Tibial nerve (tissue), 4 donors: ENCODE measurements around the gene LSR. TPM values are rescaled to one million over a fixed set of nuclear protein-coding genes. Genes with fewer than 3 reads are reported as not detected.

Experiments
- DNase-seq, 2 donors: peaks; one replicate each; pipeline ENCODE4 v3.0.0-alpha.2; 2019; ENCODE audit warnings: low spot score in 2 of 2
- H3K27ac ChIP-seq, 4 donors: fragments of 200-600 bp; sonication (generic) in 3 of 4; one replicate each; pipeline ENCODE4 v1.5.1; 2017 to 2019; ENCODE audit warnings: mild to moderate bottlenecking in 1 of 4
- H3K27me3 ChIP-seq, 2 donors: fragments of 200-600 bp; sonication (generic) in 1 of 2; one replicate each; pipeline versions ENCODE4 v1.5.1 to v1.6.0; 2017 to 2019
- H3K36me3 ChIP-seq, 3 donors: fragments of 200-600 bp; sonication (generic); one replicate each; pipeline ENCODE4 v1.5.1; 2018 to 2019
- H3K4me1 ChIP-seq, 4 donors: fragments of 200-600 bp; sonication (generic) in 3 of 4; one replicate each; pipeline ENCODE4 v1.5.1; 2017 to 2019
- H3K4me3 ChIP-seq, 4 donors: fragments of 200-600 bp; sonication (generic) in 3 of 4; one replicate each; pipeline ENCODE4 v1.5.1; 2017 to 2019; ENCODE audit warnings: mild to moderate bottlenecking in 1 of 4, moderate library complexity in 1 of 4
- H3K9me3 ChIP-seq, 4 donors: fragments of 200-600 bp; sonication (generic) in 3 of 4; one replicate each; pipeline ENCODE4 v1.5.1; 2017 to 2019
- EP300 ChIP-seq, 2 donors: sonication (generic); formaldehyde crosslinking; IDR thresholded peaks; one replicate each; pipeline ENCODE4 v1.6.1; 2017; ENCODE audit warnings: antibody characterized with exemption in 2 of 2, mild to moderate bottlenecking in 1 of 2
- POLR2A ChIP-seq, 2 donors: fragments of 450-650 bp; IDR thresholded peaks; one replicate each; pipeline ENCODE4 v1.6.1; 2017; ENCODE audit warnings: antibody characterized with exemption in 2 of 2, mild to moderate bottlenecking in 2 of 2, moderate library complexity in 2 of 2
- WGBS, 2 donors: methylation state at CpG; one replicate each; pipeline ENCODE4 v1.1.5; 2018; 5-methylcytosine and 5-hydroxymethylcytosine counted together
- total RNA-seq, 4 donors: library from RNA; depleted of rRNA; stranded (reverse); fragments of >200 nt; gene quantifications; one replicate each; pipeline ENCODE4 v1.1.0, GENCODE V29; 2016
- TF ChIP-seq, protein P1 (sequence below), 5 experiments: fragments of 200-600 bp in 3 of 5; fragments of 450-650 bp in 2 of 5; sonication (generic) in 3 of 5; IDR thresholded peaks; one replicate each; pipeline ENCODE4 v1.5.1; 2016 to 2019; ENCODE audit warnings: antibody characterized with exemption in 5 of 5, mild to moderate bottlenecking in 3 of 5, moderate library complexity in 2 of 5

The LSR gene
- total RNA-seq, 4 donors from 2014 or later: 3.1 to 34.9 (median 19.1) TPM

- Histone ChIP-seq H3K4me1 (peaks cover 0 to 68% (median 0%) of the 10 kb centered on the region in 4 donors), H3K4me3 (no peak overlapping the region), H3K27me3 (no peaks in the 10 kb centered on the region), H3K36me3 (peaks cover 0 to 82% (median 7%) of the 10 kb centered on the region in 3 donors), H3K9me3 (no peaks in the 10 kb centered on the region), H3K27ac (peak overlapping the region in 1 of 4 donors; percentile 8)
- DNase-seq: no peak
- WGBS, 2 donors: 88 to 90% methylated on average over 19 to 28 of the region's 28 CpGs
- TF ChIP-seq EP300 (IDR thresholded peaks at IDR 0.05): no peak
Observed at GRCh38 chr19:35276706-35277281, 28.0 kb downstream of the LSR start.

GRCh38 chr19:35278578-35279284 lies 29.9 kb downstream of the LSR start:
- Histone ChIP-seq H3K4me3 (no peak overlapping the region), H3K9me3 (no peaks in the 10 kb centered on the region), H3K4me1 (peaks cover 0 to 48% (median 2%) of the 10 kb centered on the region in 4 donors), H3K36me3 (peaks cover 0 to 63% (median 7%) of the 10 kb centered on the region in 3 donors), H3K27me3 (no peaks in the 10 kb centered on the region), H3K27ac (no peak overlapping the region)
- TF ChIP-seq, protein P1, sequence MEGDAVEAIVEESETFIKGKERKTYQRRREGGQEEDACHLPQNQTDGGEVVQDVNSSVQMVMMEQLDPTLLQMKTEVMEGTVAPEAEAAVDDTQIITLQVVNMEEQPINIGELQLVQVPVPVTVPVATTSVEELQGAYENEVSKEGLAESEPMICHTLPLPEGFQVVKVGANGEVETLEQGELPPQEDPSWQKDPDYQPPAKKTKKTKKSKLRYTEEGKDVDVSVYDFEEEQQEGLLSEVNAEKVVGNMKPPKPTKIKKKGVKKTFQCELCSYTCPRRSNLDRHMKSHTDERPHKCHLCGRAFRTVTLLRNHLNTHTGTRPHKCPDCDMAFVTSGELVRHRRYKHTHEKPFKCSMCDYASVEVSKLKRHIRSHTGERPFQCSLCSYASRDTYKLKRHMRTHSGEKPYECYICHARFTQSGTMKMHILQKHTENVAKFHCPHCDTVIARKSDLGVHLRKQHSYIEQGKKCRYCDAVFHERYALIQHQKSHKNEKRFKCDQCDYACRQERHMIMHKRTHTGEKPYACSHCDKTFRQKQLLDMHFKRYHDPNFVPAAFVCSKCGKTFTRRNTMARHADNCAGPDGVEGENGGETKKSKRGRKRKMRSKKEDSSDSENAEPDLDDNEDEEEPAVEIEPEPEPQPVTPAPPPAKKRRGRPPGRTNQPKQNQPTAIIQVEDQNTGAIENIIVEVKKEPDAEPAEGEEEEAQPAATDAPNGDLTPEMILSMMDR (IDR thresholded peaks at IDR 0.05): no peak
- TF ChIP-seq POLR2A (IDR thresholded peaks at IDR 0.05) (no peak), EP300 (IDR thresholded peaks at IDR 0.05) (no peak)
- no peak for DNase-seq
- 83 to 86% methylated on average over 41 to 45 of the region's 45 CpGs for WGBS, 2 donors

GRCh38 chr19:35279374-35279773 lies 30.6 kb downstream of the LSR start:
- H3K27me3 ChIP-seq: no peaks in the 10 kb centered on the region
- H3K9me3 ChIP-seq: no peaks in the 10 kb centered on the region
- H3K4me1 ChIP-seq: peaks cover 0 to 42% (median 2%) of the 10 kb centered on the region in 4 donors
- DNase-seq: no peak
- H3K36me3 ChIP-seq: peaks cover 0 to 56% (median 7%) of the 10 kb centered on the region in 3 donors
- TF ChIP-seq, protein P1 (IDR thresholded peaks at IDR 0.05): no peak
- TF ChIP-seq EP300 (IDR thresholded peaks at IDR 0.05) (no peak), POLR2A (IDR thresholded peaks at IDR 0.05) (no peak)
- no peak overlapping the region for H3K27ac ChIP-seq
- WGBS, 2 donors: 73 to 88% methylated on average over 11 of the region's 11 CpGs
- no peak overlapping the region for H3K4me3 ChIP-seq

GRCh38 chr19:35279985-35280821 lies 31.4 kb downstream of the LSR start:
- peaks cover 0 to 49% (median 7%) of the 10 kb centered on the region in 3 donors for H3K36me3 ChIP-seq

DNA sequence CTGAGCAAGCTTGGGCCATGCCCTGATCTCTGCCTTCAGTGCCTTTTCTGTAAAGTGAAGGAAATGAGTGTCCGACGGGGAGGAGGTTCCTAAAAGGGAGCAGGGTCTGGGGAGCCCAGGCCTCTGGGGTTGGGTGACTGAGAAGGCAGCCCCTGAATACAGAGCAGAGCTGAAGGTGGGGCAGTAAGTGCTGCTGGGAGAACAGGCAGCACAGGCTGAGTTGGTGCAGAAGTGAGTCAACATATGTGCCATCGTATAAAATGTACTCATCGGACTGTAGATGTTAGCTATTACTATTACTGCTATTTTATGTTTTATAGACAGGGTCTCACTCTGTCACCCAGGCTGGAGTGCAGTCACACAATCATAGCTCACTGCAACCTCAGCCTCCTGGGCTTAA lies 32.5 kb downstream of the LSR start:
- H3K4me3 ChIP-seq: no peak overlapping the region
- DNase-seq: no peak
- no peak for TF ChIP-seq POLR2A (IDR thresholded peaks at IDR 0.05)
- TF ChIP-seq EP300 (IDR thresholded peaks at IDR 0.05): no peak
- TF ChIP-seq, protein P1 (IDR thresholded peaks at IDR 0.05): no peak
- H3K4me1 ChIP-seq: peaks cover 0 to 38% (median 2%) of the 10 kb centered on the region in 4 donors
- 55 to 56% methylated on average over 4 of the region's 4 CpGs for WGBS, 2 donors
- peaks cover 0 to 38% (median 7%) of the 10 kb centered on the region in 3 donors for H3K36me3 ChIP-seq
- no peaks in the 10 kb centered on the region for H3K9me3 ChIP-seq
- no peaks in the 10 kb centered on the region for H3K27me3 ChIP-seq
- peak overlapping the region in 2 of 4 donors; percentile 23 to 34 for H3K27ac ChIP-seq

More at GRCh38 chr19:35279985-35280821, 31.4 kb downstream of the LSR start:
- no peaks in the 10 kb centered on the region for H3K27me3 ChIP-seq
- no peak for DNase-seq
- no peak overlapping the region for H3K4me3 ChIP-seq
- no peaks in the 10 kb centered on the region for H3K9me3 ChIP-seq
- 47 to 50% methylated on average over 9 to 12 of the region's 12 CpGs for WGBS, 2 donors
- TF ChIP-seq POLR2A (IDR thresholded peaks at IDR 0.05) (no peak), EP300 (IDR thresholded peaks at IDR 0.05) (no peak)
- TF ChIP-seq, protein P1 (IDR thresholded peaks at IDR 0.05): no peak
- H3K27ac ChIP-seq: peak overlapping the region in 2 of 4 donors; percentile 14 to 34
- peaks cover 0 to 40% (median 2%) of the 10 kb centered on the region in 4 donors for H3K4me1 ChIP-seq
